ENCODE results near the gene DGCR2. TPM values are rescaled to one million over a fixed set of nuclear protein-coding genes. Genes with fewer than 3 reads are reported as not detected.

DGCR2 gene
- total RNA-seq, 2 experiments from 2014 or later, result 31.9 to 35.5 TPM

- intact Hi-C loops (cut with DNase I, micrococcal nuclease), result no loop called here
- POLR2A ChIA-PET, result interaction anchor here (1.2 kb wide), 1 partner anchor 54 kb away, joined by 3 read pairs; the partner anchor contains the start of gene ESS2
- CTCF ChIA-PET, result no interaction called here
- TF ChIP-seq CTCF (IDR thresholded peaks at IDR 0.05), result no peak
- ATAC-seq (ENCODE audit: poor library complexity) (no peak), DNase-seq (no peak)
- Mint-ChIP-seq H3K36me3 (ENCODE audit: low read depth) (peaks cover 48% of the 10 kb centered on the region), H3K9me3 (no peaks in the 10 kb centered on the region), H3K27ac (no peak overlapping the region), H3K4me1 (ENCODE audit: low read depth) (peaks cover 20% of the 10 kb centered on the region), H3K4me3 (no peak overlapping the region), H3K27me3 (no peaks in the 10 kb centered on the region)
- peaks cover 0 to 4% of the 10 kb centered on the region in 2 experiments for H3K9me3 ChIP-seq (ENCODE audit: control insufficient read depth in 1 of 2, insufficient read depth in 1 of 2, low read length in 2 of 2)
- peaks cover 5% of the 10 kb centered on the region for H3K4me1 ChIP-seq (ENCODE audit: insufficient read depth, low read length)
- no peak overlapping the region for H3K4me3 ChIP-seq (ENCODE audit: low read length)
- peaks cover 35% of the 10 kb centered on the region for H3K36me3 ChIP-seq (ENCODE audit: insufficient read depth, low read length)
- no peak overlapping the region for H3K27ac ChIP-seq (ENCODE audit: low read depth in 1 of 2, low read length in 2 of 2)
- no peaks in the 10 kb centered on the region for H3K27me3 ChIP-seq (ENCODE audit: control insufficient read depth in 1 of 2, insufficient read depth in 2 of 2, low read length in 2 of 2)
These were observed 31.6 kb downstream of the DGCR2 start for GRCh38 chr22:19090586-19091127.

DNA sequence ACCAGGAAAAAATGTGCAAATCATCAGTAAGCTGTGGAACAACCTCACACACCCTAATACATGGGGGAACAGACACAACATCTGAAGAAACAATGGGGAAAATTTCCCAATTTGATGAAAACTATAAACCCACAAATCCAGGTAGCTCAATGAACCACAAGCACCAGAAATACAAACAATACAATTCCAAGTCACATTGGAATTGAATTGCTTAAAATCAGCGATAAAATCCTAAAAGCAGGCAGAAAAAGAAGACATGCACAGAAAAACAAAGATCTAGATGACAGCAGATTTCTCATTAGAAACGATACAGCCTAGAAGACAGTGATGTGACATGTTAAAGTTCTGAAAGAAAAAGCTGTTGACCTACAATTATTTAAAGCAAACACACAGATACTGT is 32.0 kb downstream of the DGCR2 start:
- H3K4me3 ChIP-seq (ENCODE audit: low read length), result no peak overlapping the region
- no peaks in the 10 kb centered on the region for H3K27me3 Mint-ChIP-seq
- H3K27me3 ChIP-seq (ENCODE audit: control insufficient read depth in 1 of 2, insufficient read depth in 2 of 2, low read length in 2 of 2), result no peaks in the 10 kb centered on the region
- H3K4me1 ChIP-seq (ENCODE audit: insufficient read depth, low read length), result peaks cover 9% of the 10 kb centered on the region
- intact Hi-C loops (cut with DNase I, micrococcal nuclease), result no loop called here
- peaks cover 0 to under 1% of the 10 kb centered on the region in 2 experiments for H3K9me3 ChIP-seq (ENCODE audit: control insufficient read depth in 1 of 2, insufficient read depth in 1 of 2, low read length in 2 of 2)
- CTCF ChIA-PET, result no interaction called here
- POLR2A ChIA-PET, result interaction anchor here (1.2 kb wide), 1 partner anchor 54 kb away, joined by 3 read pairs; the partner anchor contains the start of gene ESS2
- no peak overlapping the region for H3K27ac ChIP-seq (ENCODE audit: low read depth in 1 of 2, low read length in 2 of 2)
- DNase-seq (no peak), ATAC-seq (ENCODE audit: poor library complexity) (no peak)
- no peak overlapping the region for H3K27ac Mint-ChIP-seq
- no peak for TF ChIP-seq CTCF (IDR thresholded peaks at IDR 0.05)
- H3K36me3 ChIP-seq (ENCODE audit: insufficient read depth, low read length), result peaks cover 39% of the 10 kb centered on the region
- H3K9me3 Mint-ChIP-seq, result no peaks in the 10 kb centered on the region
- no peak overlapping the region for H3K4me3 Mint-ChIP-seq
- peaks cover 24% of the 10 kb centered on the region for H3K4me1 Mint-ChIP-seq (ENCODE audit: low read depth)
- H3K36me3 Mint-ChIP-seq (ENCODE audit: low read depth), result peaks cover 51% of the 10 kb centered on the region

DNA sequence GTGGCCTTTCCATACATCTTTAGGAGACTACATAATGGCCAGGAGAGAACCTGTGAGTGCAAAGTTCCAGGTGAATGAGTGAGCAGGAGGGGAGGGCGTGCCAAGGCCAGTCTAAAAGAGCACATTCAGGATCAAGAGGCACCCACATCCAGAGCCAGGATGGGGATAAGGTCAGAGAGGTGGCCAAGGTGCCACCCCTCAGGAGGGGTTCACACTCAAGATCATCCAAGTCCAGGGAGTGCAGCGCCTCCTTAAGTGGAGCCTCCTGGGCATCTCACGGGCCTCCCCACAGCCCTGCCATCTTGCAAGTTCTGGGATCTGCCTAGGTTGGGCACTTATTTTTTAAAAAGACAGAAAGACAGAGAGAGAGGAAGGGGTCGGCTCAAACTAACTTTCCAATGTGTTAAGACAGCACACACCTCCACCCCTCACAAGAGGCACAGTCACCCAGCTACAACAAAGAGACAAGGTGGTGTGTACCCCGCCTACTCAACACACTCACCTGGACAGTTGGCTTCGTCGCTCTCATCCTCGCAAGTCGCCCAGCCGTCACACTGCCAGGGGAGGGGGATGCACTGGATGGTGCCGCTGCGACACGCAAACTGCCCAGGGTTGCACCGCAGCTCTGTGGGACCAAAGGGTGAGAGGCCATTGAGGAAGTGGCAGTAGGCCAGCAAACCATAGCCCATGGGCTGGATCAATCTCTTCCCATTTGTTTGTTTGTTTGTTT is 33.2 kb downstream of the DGCR2 start:
- Histone ChIP-seq H3K4me1 (ENCODE audit: insufficient read depth, low read length) (peaks cover 11% of the 10 kb centered on the region), H3K9me3 (ENCODE audit: control insufficient read depth in 1 of 2, insufficient read depth in 1 of 2, low read length in 2 of 2) (no peaks in the 10 kb centered on the region), H3K4me3 (ENCODE audit: low read length) (no peak overlapping the region), H3K27ac (ENCODE audit: low read depth in 1 of 2, low read length in 2 of 2) (no peak overlapping the region), H3K27me3 (ENCODE audit: control insufficient read depth in 1 of 2, insufficient read depth in 2 of 2, low read length in 2 of 2) (no peaks in the 10 kb centered on the region), H3K36me3 (ENCODE audit: insufficient read depth, low read length) (peaks cover 39% of the 10 kb centered on the region)
- Mint-ChIP-seq H3K4me1 (ENCODE audit: low read depth) (peaks cover 27% of the 10 kb centered on the region), H3K4me3 (no peak overlapping the region), H3K27me3 (no peaks in the 10 kb centered on the region), H3K9me3 (no peaks in the 10 kb centered on the region), H3K36me3 (ENCODE audit: low read depth) (peaks cover 52% of the 10 kb centered on the region), H3K27ac (no peak overlapping the region)
- ATAC-seq (ENCODE audit: poor library complexity), result no peak
- CTCF ChIA-PET, result no interaction called here
- DNase-seq, result no peak
- POLR2A ChIA-PET, result no interaction called here
- no peak for TF ChIP-seq CTCF (IDR thresholded peaks at IDR 0.05)
- intact Hi-C loops (cut with DNase I, micrococcal nuclease), result no loop called here
